SK-N-SH (cell line): ENCODE measurements around the gene PRMT6. TPM values are rescaled to one million over a fixed set of nuclear protein-coding genes. Genes with fewer than 3 reads are reported as not detected.

Experiments used
- CTCF ChIA-PET: fragments of 300-600, 350-600 bp; formaldehyde crosslinking; extraction: SDS; loops from one replicate; lab custom pipeline; 2021; lab: Yijun Ruan, JAX
- POLR2A ChIA-PET: fragments of 350-600 bp; sonication (Branson Sonifier 250); formaldehyde crosslinking; extraction: SDS; loops from one replicate; lab custom pipeline; 2020; ENCODE audit warnings: antibody characterized with exemption, inconsistent platforms; lab: Yijun Ruan, JAX
- DNase-seq: peaks from one replicate; pipeline ENCODE4 v3.0.0; 2012
- H2AFZ ChIP-seq: fragments of 200-600 bp; sonication (generic); 2 replicates; pipeline ENCODE4 v1.8.1; 2016; ENCODE audit warnings: antibody characterized with exemption, mild to moderate bottlenecking, low read depth
- H3F3A ChIP-seq: fragments of 200-600 bp; sonication (generic); replicated peaks from 2 replicates; pipeline ENCODE3; 2016; ENCODE audit warnings: antibody characterized with exemption, mild to moderate bottlenecking; ENCODE audit not compliant: insufficient read depth
- H3K27ac ChIP-seq, 2 experiments: fragments of 200-500 bp in 1 of 2; fragments of 200-600 bp in 1 of 2; sonication (Bioruptor generic) in 1 of 2; sonication (generic), shearing (Covaris generic) in 1 of 2; 2 replicates each; pipeline versions ENCODE4 v1.5.1 to v1.6.1; 2014 to 2016; ENCODE audit warnings: low read depth in 2 of 2, inconsistent platforms in 1 of 2, low read length in 1 of 2, mild to moderate bottlenecking in 1 of 2, mixed read lengths in 1 of 2
- H3K27me3 ChIP-seq: fragments of 200-600 bp; sonication (generic), shearing (Covaris generic); 2 replicates; pipeline ENCODE4 v1.6.1; 2016; ENCODE audit warnings: mixed run types; ENCODE audit not compliant: insufficient read depth
- H3K36me3 ChIP-seq, 2 experiments: fragments of 200-500 bp in 1 of 2; fragments of 200-600 bp in 1 of 2; sonication (Bioruptor generic) in 1 of 2; sonication (generic) in 1 of 2; replicated peaks in 1 of 2; 2 replicates each; pipeline versions ENCODE3 to v1.5.1; 2014 to 2016; ENCODE audit warnings: low read length in 1 of 2, mild to moderate bottlenecking in 1 of 2; ENCODE audit not compliant: insufficient read depth in 2 of 2, control insufficient read depth in 1 of 2
- H3K4me1 ChIP-seq, 2 experiments: fragments of 200-500 bp in 1 of 2; fragments of 200-600 bp in 1 of 2; sonication (Bioruptor generic) in 1 of 2; sonication (generic), shearing (Covaris generic) in 1 of 2; 2 replicates each; pipeline versions ENCODE4 v1.5.1 to v1.6.1; 2014 to 2016; ENCODE audit warnings: low read depth in 1 of 2, low read length in 1 of 2, mixed run types in 1 of 2; ENCODE audit not compliant: insufficient read depth in 2 of 2, control insufficient read depth in 1 of 2
- H3K4me2 ChIP-seq: fragments of 200-600 bp; sonication (generic), shearing (Covaris generic); 2 replicates; pipeline ENCODE4 v1.6.1; 2017; ENCODE audit warnings: mixed run types
- H3K4me3 ChIP-seq, 2 experiments: fragments of 200-500 bp in 1 of 2; fragments of 200-600 bp in 1 of 2; sonication (Bioruptor generic) in 1 of 2; sonication (generic), shearing (Covaris generic) in 1 of 2; 2 replicates each; pipeline versions ENCODE4 v1.5.1 to v1.8.1; 2014 to 2016; ENCODE audit warnings: low read depth in 2 of 2, inconsistent platforms in 1 of 2, low read length in 1 of 2, mild to moderate bottlenecking in 1 of 2, mixed read lengths in 1 of 2, moderate library complexity in 1 of 2
- H3K79me2 ChIP-seq: fragments of 200-600 bp; sonication (generic); 2 replicates; pipeline ENCODE4 v1.8.1; 2017; ENCODE audit warnings: mild to moderate bottlenecking; ENCODE audit not compliant: insufficient read depth
- H3K9ac ChIP-seq: fragments of 200-600 bp; sonication (generic); 2 replicates; pipeline ENCODE4 v1.6.1; 2017; ENCODE audit warnings: mixed run types
- H3K9me2 ChIP-seq: fragments of 200-600 bp; sonication (generic); 2 replicates; pipeline ENCODE4 v1.6.1; 2017; ENCODE audit warnings: mixed run types
- H3K9me3 ChIP-seq: fragments of 200-600 bp; sonication (generic); 2 replicates; pipeline ENCODE4 v1.6.1; 2017; ENCODE audit warnings: mixed run types, mild to moderate bottlenecking, moderate library complexity
- H4K20me1 ChIP-seq: fragments of 200-600 bp; sonication (generic); 2 replicates; pipeline ENCODE4 v1.6.1; 2017; ENCODE audit warnings: mild to moderate bottlenecking, mixed run types; ENCODE audit not compliant: insufficient read depth
- EZH2phosphoT487 ChIP-seq: fragments of 200-600 bp; sonication (generic); IDR thresholded peaks from 2 replicates; pipeline ENCODE4 v1.6.1; 2017; ENCODE audit warnings: low read depth, mixed run types, mild to moderate bottlenecking, antibody characterized with exemption, moderate library complexity, borderline replicate concordance
- FOSL2 ChIP-seq: IDR thresholded peaks from 2 replicates; pipeline ENCODE4 v1.4.0; 2012; ENCODE audit warnings: low read depth, mild to moderate bottlenecking, moderate library complexity, borderline replicate concordance
- FOXJ3 ChIP-seq: sonication (generic); formaldehyde crosslinking; IDR thresholded peaks from 2 replicates; pipeline ENCODE4 v1.5.1; 2020; ENCODE audit warnings: mild to moderate bottlenecking, missing genetic modification reagents
- IRF3 ChIP-seq: fragments of 150-350 bp; IDR thresholded peaks from 2 replicates; pipeline ENCODE4 v1.6.1; 2016; ENCODE audit warnings: mild to moderate bottlenecking, low read depth, low read length
- JUND ChIP-seq: IDR thresholded peaks from 2 replicates; pipeline ENCODE4 v1.4.0; 2012
- MEF2A ChIP-seq: IDR thresholded peaks from 2 replicates; pipeline ENCODE4 v1.4.0; 2012; ENCODE audit warnings: low read depth, borderline replicate concordance
- NFIC ChIP-seq: IDR thresholded peaks from 2 replicates; pipeline ENCODE4 v1.4.0; 2012; ENCODE audit warnings: borderline replicate concordance
- NRF1 ChIP-seq: IDR thresholded peaks from 2 replicates; pipeline ENCODE4 v1.6.1; 2012; ENCODE audit warnings: low read depth, mild to moderate bottlenecking, low read length
- PBX3 ChIP-seq: IDR thresholded peaks from 2 replicates; pipeline ENCODE4; 2012
- RAD21 ChIP-seq: IDR thresholded peaks from 2 replicates; pipeline ENCODE4 v1.6.1; 2012; ENCODE audit warnings: mild to moderate bottlenecking, low read length
- RCOR1 ChIP-seq: fragments of 150-350 bp; IDR thresholded peaks from 2 replicates; pipeline ENCODE4 v1.6.1; 2017; ENCODE audit warnings: antibody characterized with exemption, low read length
- REST ChIP-seq: IDR thresholded peaks from 2 replicates; pipeline ENCODE4 v1.6.1; 2012; ENCODE audit warnings: mild to moderate bottlenecking, low read depth, low read length, moderate library complexity
- RFX5 ChIP-seq: IDR thresholded peaks from 2 replicates; pipeline ENCODE4 v1.6.1; 2012; ENCODE audit warnings: mild to moderate bottlenecking, improper control_type of control experiment, low read length
- RXRA ChIP-seq: IDR thresholded peaks from 2 replicates; pipeline ENCODE4 v1.4.0; 2012; ENCODE audit warnings: low read depth, mild to moderate bottlenecking, borderline replicate concordance
- SIN3A ChIP-seq: IDR thresholded peaks from 2 replicates; pipeline ENCODE4 v1.6.1; 2012; ENCODE audit warnings: low read depth, mild to moderate bottlenecking, low read length, moderate library complexity, borderline replicate concordance
- SMC3 ChIP-seq: IDR thresholded peaks from 2 replicates; pipeline ENCODE4 v1.6.1; 2012; ENCODE audit warnings: low read depth, low read length, improper control_type of control experiment
- TCF12 ChIP-seq: IDR thresholded peaks from 2 replicates; pipeline ENCODE4 v1.4.0; 2012
- YY1 ChIP-seq: IDR thresholded peaks from 2 replicates; pipeline ENCODE4 v1.4.0; 2012; ENCODE audit warnings: low read depth, mild to moderate bottlenecking
- ZBTB33 ChIP-seq: IDR thresholded peaks from 2 replicates; pipeline ENCODE4 v1.4.0; 2012; ENCODE audit warnings: low read depth, borderline replicate concordance
- polyA plus RNA-seq, 3 experiments: library from polyadenylated mRNA; depleted of rRNA; stranded (reverse); fragments of >200 nt; gene quantifications; 2 replicates each; pipeline ENCODE4 v1.2.3, GENCODE V29; 2012

The PRMT6 gene
- polyA plus RNA-seq, 1 of the 3 experiments (the other 2 are of a cell fraction): 15.2 TPM

DNA sequence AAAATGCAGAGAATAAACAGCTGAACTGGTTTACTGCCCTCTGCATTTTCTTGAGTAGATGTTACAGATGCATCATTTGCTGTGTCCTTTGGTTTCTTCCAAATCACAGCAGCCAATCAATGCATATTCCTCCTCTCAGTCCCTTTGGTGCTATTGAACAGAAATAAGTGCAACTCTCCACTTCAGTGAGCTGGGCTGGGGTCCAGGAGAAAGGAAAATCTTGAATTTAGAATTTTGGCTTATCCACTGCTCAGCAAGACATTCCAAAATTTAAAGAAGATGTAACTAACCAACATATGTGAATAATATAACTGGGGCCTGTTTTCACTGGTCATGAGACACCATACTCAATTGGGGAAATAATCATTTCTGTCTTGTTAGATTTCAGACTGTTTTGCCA, 39.2 kb downstream of the PRMT6 start:
- Histone ChIP-seq H3K4me1 (no peaks in the 10 kb centered on the region), H3K79me2 (no peaks in the 10 kb centered on the region), H3F3A (no peaks in the 10 kb centered on the region), H3K9me2 (no peaks in the 10 kb centered on the region), H2AFZ (no peak overlapping the region), H3K36me3 (no peaks in the 10 kb centered on the region)
- no peak for DNase-seq
- TF ChIP-seq SMC3 (no peak), NFIC (no peak), PBX3 (no peak), EZH2phosphoT487 (no peak), ZBTB33 (no peak), SIN3A (no peak), NRF1 (no peak), TCF12 (no peak), RFX5 (no peak), FOSL2 (no peak), RCOR1 (no peak), FOXJ3 (CRISPR knock-in tag) (no peak), RAD21 (no peak), REST (no peak), JUND (no peak), YY1 (no peak), IRF3 (no peak), MEF2A (no peak), RXRA (no peak)
- TF ChIP-seq, all 33 proteins: peak for 0
- ChIA-PET POLR2A (no interaction called here), CTCF (no interaction called here)
- no peaks in the 10 kb centered on the region for H4K20me1 ChIP-seq
- H3K27me3 ChIP-seq: no peaks in the 10 kb centered on the region
- no peak overlapping the region for H3K4me3 ChIP-seq
- no peak overlapping the region for H3K27ac ChIP-seq
- no peak overlapping the region for H3K4me2 ChIP-seq
- no peaks in the 10 kb centered on the region for H3K9me3 ChIP-seq
- no peak overlapping the region for H3K9ac ChIP-seq
